ENCODE results near the gene TNNT1. TPM values are rescaled to one million over a fixed set of nuclear protein-coding genes. Genes with fewer than 3 reads are reported as not detected.

Gene TNNT1
- total and polyA plus RNA-seq, 2 donors (not counting 3 experiments of a cell fraction or from before 2014, with no cell fraction given): 0.22 to 0.51 TPM

GRCh38 chr19:55179606-55180484, 30.8 kb upstream of the TNNT1 start, which contains the start of gene SYT5:
TSS of gene SYT5 (minus strand) at chr19:55180289. CDS start at chr19:55179041, 1,248 bp downstream.
- H3K4me1 ChIP-seq (ENCODE audit: control insufficient read depth, extremely low read depth, insufficient read depth, low read length): no peaks in the 10 kb centered on the region
- CTCF ChIA-PET: interaction anchor here (0.8 to 2.3 kb wide), 8 partner anchors 8 to 258 kb away, joined by 3 to 6 read pairs (median 3); partner anchors contain the start of gene DNAAF3
- POLR2A ChIA-PET: no interaction called here

More at GRCh38 chr19:55179606-55180484, 30.8 kb upstream of the TNNT1 start, which contains the start of gene SYT5:
- intact Hi-C loops (cut with micrococcal nuclease): no loop called here
- no peak within 1 kb of the TSS for H3K27ac ChIP-seq (ENCODE audit: insufficient read depth, low read depth, low read length)
- H3K9me3 ChIP-seq (replicated peaks; ENCODE audit: control insufficient read depth, insufficient read depth, low read length): no peaks in the 10 kb centered on the region
- no peaks in the 10 kb centered on the region for H3K79me2 ChIP-seq (ENCODE audit: control insufficient read depth, insufficient read depth, low read length)
- dilution Hi-C loops (cut with MboI; ENCODE audit: extremely low pct_ligation_motif_present, low sequenced_read_pairs): no loop called here
- H3K4me2 ChIP-seq (ENCODE audit: insufficient read depth, low read length): no peak within 1 kb of the TSS
- DNase-seq (ENCODE audit: low read depth, low spot score): no peak
- no peak within 1 kb of the TSS for H3K9ac ChIP-seq (replicated peaks; ENCODE audit: extremely low read depth, insufficient read depth, low read length)
- BruUV-seq (replicated peaks): no TSS peak
- TF ChIP-seq POLR2AphosphoS5 (IDR thresholded peaks at IDR 0.05; ENCODE audit: insufficient read depth, low read depth, low read length): no peak
- TF ChIP-seq GATA2 (IDR thresholded peaks at IDR 0.05; ENCODE audit: insufficient read depth, insufficient read length, low read depth, low read length): no peak
- TF ChIP-seq MAX (IDR thresholded peaks at IDR 0.05; ENCODE audit: insufficient read depth, insufficient read length): peak; percentile 69
- peak; percentile 10 for TF ChIP-seq EZH2 (IDR thresholded peaks at IDR 0.05; ENCODE audit: borderline replicate concordance, low read depth, low read length, severe bottlenecking)
- TF ChIP-seq CTCF (IDR thresholded peaks at IDR 0.05; ENCODE audit: extremely low read depth in 1 of 2, insufficient read depth in 1 of 2, low read depth in 1 of 2, low read length in 2 of 2): no peak
- TF ChIP-seq FOS (IDR thresholded peaks at IDR 0.05; ENCODE audit: borderline replicate concordance, insufficient read depth, low read length): no peak
- TF ChIP-seq POLR2A (IDR thresholded peaks at IDR 0.05; ENCODE audit: low read depth, low read length): no peak
- TF ChIP-seq JUN (IDR thresholded peaks at IDR 0.05; ENCODE audit: borderline replicate concordance, insufficient read depth, insufficient read length, low read depth): no peak
- no peak for TF ChIP-seq MYC (IDR thresholded peaks at IDR 0.05; ENCODE audit: low read depth, low read length)
- H3K4me3 ChIP-seq (replicated peaks in 1 of 3; ENCODE audit: insufficient read depth in 1 of 3, low read depth in 1 of 3, low read length in 3 of 3): no peak within 1 kb of the TSS
- H2AFZ ChIP-seq (ENCODE audit: low read depth, low read length): no peak within 1 kb of the TSS
- no peaks in the 10 kb centered on the region for H4K20me1 ChIP-seq (replicated peaks; ENCODE audit: control insufficient read depth, extremely low read depth, insufficient read depth, low read length)
- FAIRE-seq: no peak
- H3K36me3 ChIP-seq (ENCODE audit: control insufficient read depth in 2 of 2, extremely low read depth in 1 of 2, insufficient read depth in 2 of 2, low read length in 2 of 2): no peaks in the 10 kb centered on the region
- H3K9me1 ChIP-seq (replicated peaks; ENCODE audit: control insufficient read depth, extremely low read depth, insufficient read depth, low read length): no peaks in the 10 kb centered on the region
- H3K27me3 ChIP-seq (ENCODE audit: control insufficient read depth in 2 of 2, insufficient read depth in 2 of 2, low read length in 2 of 2): peaks cover 8 to 20% of the 10 kb centered on the region in 2 experiments
